H1 (cell line): ENCODE measurements around the gene NOS1AP. TPM values are rescaled to one million over a fixed set of nuclear protein-coding genes. Genes with fewer than 3 reads are reported as not detected.

Experiments used
- BRCA1 ChIP-seq: IDR thresholded peaks from 2 replicates; pipeline ENCODE4 v1.6.1; 2012; ENCODE audit warnings: low read depth, low read length, improper control_type of control experiment
- EGR1 ChIP-seq: IDR thresholded peaks from 2 replicates; pipeline ENCODE4 v1.6.1; 2011; ENCODE audit warnings: low read depth, low read length, borderline replicate concordance
- GTF2F1 ChIP-seq: IDR thresholded peaks from 2 replicates; pipeline ENCODE4 v1.6.1; 2012; ENCODE audit warnings: low read depth, low read length, improper control_type of control experiment, borderline replicate concordance
- SP1 ChIP-seq: IDR thresholded peaks from 2 replicates; pipeline ENCODE4 v1.6.1; 2011; ENCODE audit warnings: low read depth, low read length
- polyA plus RNA-seq, 7 experiments: library from polyadenylated mRNA; depleted of rRNA in 3 of 7; stranded (reverse) in 5 of 7; unstranded in 2 of 7; fragments of >200 nt in 5 of 7; fragments of 200-250 nt in 2 of 7; gene quantifications; 1 replicate in 5 of 7; 2 replicates in 1 of 7; 4 replicates in 1 of 7; pipeline versions ENCODE4 v1.2.1 to v1.2.3, GENCODE V29; 2011 to 2013; ENCODE audit warnings: missing spikeins in 2 of 7, mixed read lengths in 2 of 7
- total RNA-seq: library from RNA; stranded (reverse); fragmentation: NEBNext Ultra II Directional; extraction: Animal tissue kit (Norgen Biotek cat#: 25700); gene quantifications from 2 replicates; pipeline ENCODE4 v1.2.1, GENCODE V29; 2021

The NOS1AP gene
- total and polyA plus RNA-seq, 2 of the 8 experiments (the other 6 are each of a cell fraction or from before 2014, with no cell fraction given) = 2.4 to 12.1 TPM

GRCh38 chr1:162412002-162412401, 342.5 kb downstream of the NOS1AP start, which contains the start of gene SH2D1B (continued):
- TF ChIP-seq GTF2F1 (no peak), BRCA1 (no peak), SP1 (no peak), EGR1 (no peak)
